Prostate gland (tissue), 2 donors: ENCODE data around the gene RPL15.

Experiments
- CTCF ChIP-seq, 4 experiments: fragments of 200-600 bp in 2 of 4; fragments of 450-650 bp in 2 of 4; sonication (generic) in 2 of 4; IDR thresholded peaks; 1 replicate in 3 of 4; 2 replicates in 1 of 4; pipeline ENCODE4 v1.5.1; 2016 to 2019; ENCODE audit warnings: antibody characterized with exemption in 4 of 4, mild to moderate bottlenecking in 2 of 4, moderate library complexity in 2 of 4
- POLR2AphosphoS5 ChIP-seq: sonication (generic); formaldehyde crosslinking; IDR thresholded peaks from one replicate; pipeline ENCODE4 v1.6.1; 2017; ENCODE audit warnings: antibody characterized with exemption

GRCh38 chr3:23867400-23867799 is 49.5 kb upstream of the RPL15 start:
- no peak for TF ChIP-seq CTCF (IDR thresholded peaks at IDR 0.05)
- TF ChIP-seq POLR2AphosphoS5 = no peak
